Stomach (tissue), 9 donors: ENCODE measurements around the gene CCDC97. TPM values are rescaled to one million over a fixed set of nuclear protein-coding genes. Genes with fewer than 3 reads are reported as not detected.
A peak's percentile ranks its signal among the peaks of the same experiment; 100 is the strongest.

Experiments
- DNase-seq, 2 donors: peaks; one replicate each; pipeline versions ENCODE4 v3.0.0 to v3.0.0-alpha.2; 2013 to 2019
- H3K27ac ChIP-seq, 5 donors: fragments of 200-600 bp in 4 of 5; sonication (generic) in 4 of 5; one replicate each; pipeline ENCODE4 v1.5.1; 2013 to 2019; ENCODE audit warnings: mild to moderate bottlenecking in 1 of 5, moderate library complexity in 1 of 5
- H3K27me3 ChIP-seq, 3 donors: fragments of 200-600 bp; sonication (generic); one replicate each; pipeline ENCODE4 v1.5.1; 2017 to 2019; ENCODE audit warnings: mixed run types in 1 of 3
- H3K36me3 ChIP-seq, 4 donors: fragments of 200-600 bp; sonication (generic); 1 replicate in 3 of 4; 2 replicates in 1 of 4; pipeline ENCODE4 v1.5.1; 2016 to 2019
- H3K4me1 ChIP-seq, 4 donors: fragments of 200-600 bp; sonication (generic); one replicate each; pipeline ENCODE4 v1.5.1; 2016 to 2019
- H3K4me3 ChIP-seq, 4 donors: fragments of 200-600 bp; sonication (generic) in 3 of 4; one replicate each; pipeline ENCODE4 v1.5.1; 2016 to 2019; ENCODE audit warnings: mild to moderate bottlenecking in 1 of 4
- H3K9me3 ChIP-seq, 4 donors: fragments of 200-600 bp; sonication (generic); one replicate each; pipeline ENCODE4 v1.5.1; 2016 to 2019
- CTCF ChIP-seq, 7 experiments: fragments of 450-650 bp in 4 of 7; fragments of 200-600 bp in 3 of 7; sonication (generic) in 3 of 7; IDR thresholded peaks; one replicate each; pipeline ENCODE4 v1.5.1; 2016 to 2019; ENCODE audit warnings: antibody characterized with exemption in 7 of 7, control low read depth in 2 of 7, mild to moderate bottlenecking in 1 of 7
- EP300 ChIP-seq: sonication (generic); formaldehyde crosslinking; IDR thresholded peaks from one replicate; pipeline ENCODE4 v1.6.1; 2017; ENCODE audit warnings: antibody characterized with exemption
- POLR2A ChIP-seq, 4 donors: fragments of 450-650 bp; IDR thresholded peaks; one replicate each; pipeline ENCODE4 v1.6.1; 2016; ENCODE audit warnings: antibody characterized with exemption in 4 of 4, control low read depth in 2 of 4, mild to moderate bottlenecking in 1 of 4, moderate library complexity in 1 of 4
- POLR2AphosphoS5 ChIP-seq, 3 donors: sonication (generic); formaldehyde crosslinking; IDR thresholded peaks; one replicate each; pipeline ENCODE4 v1.6.1; 2016; ENCODE audit warnings: antibody characterized with exemption in 3 of 3
- WGBS, 5 donors: extraction: QIAGEN DNeasy Blood & Tissue Kit in 3 of 5; methylation state at CpG; one replicate each; pipeline versions ENCODE4 v1.1.5 to v1.1.7; 2013 to 2018; 5-methylcytosine and 5-hydroxymethylcytosine counted together
- intact Hi-C: fragments of 100-400 bp; cut with DNase I; formaldehyde crosslinking; loops from one replicate; pipeline ENCODE4 v1.15.1; 2023; ENCODE audit warnings: low total_unique reads
- polyA plus RNA-seq, 3 donors: library from polyadenylated mRNA; stranded (reverse); fragments of 200-250 nt; gene quantifications; one replicate each; pipeline ENCODE4 v1.2.3, GENCODE V29; 2013
- total RNA-seq, 5 donors: library from RNA; depleted of rRNA; stranded (reverse); fragments of >200 nt; gene quantifications; one replicate each; pipeline versions ENCODE4 v1.1.0 to v1.2.3, GENCODE V29; 2014 to 2016
- donor health status: healthy with polysubstance abuse.
- donor health status: Bipolar disorder and iron deficiency.
- donor health status: healthy.

Gene CCDC97
- total and polyA plus RNA-seq, 8 donors: 2.2 to 62.6 (median 13.3) TPM

- H3K9me3 ChIP-seq: no peaks in the 10 kb centered on the region
- DNase-seq: no peak
- no peak for TF ChIP-seq EP300
- no peak for TF ChIP-seq POLR2A (IDR thresholded peaks at IDR 0.05)
- TF ChIP-seq CTCF (IDR thresholded peaks at IDR 0.05): no peak
- no peak for TF ChIP-seq POLR2AphosphoS5 (IDR thresholded peaks at IDR 0.05)
- intact Hi-C loops: no loop called here
- no peaks in the 10 kb centered on the region for H3K27me3 ChIP-seq
- WGBS, 5 donors: 43 to 53% (median 45%) methylated on average over 6 of the region's 6 CpGs
- H3K4me3 ChIP-seq: peak overlapping the region; percentile 51 to 76 (median 66)
- no peaks in the 10 kb centered on the region for H3K36me3 ChIP-seq
- peaks cover 25 to 50% (median 33%) of the 10 kb centered on the region in 4 donors for H3K4me1 ChIP-seq
- peak overlapping the region; percentile 92 to 99 (median 95) for H3K27ac ChIP-seq
Observed at GRCh38 chr19:41363371-41363752, 53.4 kb downstream of the CCDC97 start.

GRCh38 chr19:41363753-41364523 is 54.0 kb downstream of the CCDC97 start, which contains the start of gene B9D2:
Gene B9D2, minus strand, starts transcription at chr19:41364149. Its CDS starts 630 bp downstream, at chr19:41363519.
- Histone ChIP-seq H3K36me3 (no peaks in the 10 kb centered on the region), H3K27ac (peak within 1 kb of the TSS; percentile 92 to 99 (median 95)), H3K4me3 (peak within 1 kb of the TSS; percentile 51 to 76 (median 66)), H3K9me3 (no peaks in the 10 kb centered on the region), H3K27me3 (no peaks in the 10 kb centered on the region), H3K4me1 (peaks cover 27 to 55% (median 36%) of the 10 kb centered on the region in 4 donors)
- 0 to 1% (median 0%) methylated on average over 51 to 56 of the region's 56 CpGs for WGBS, 5 donors
- TF ChIP-seq EP300 (no peak), POLR2AphosphoS5 (IDR thresholded peaks at IDR 0.05) (peak; percentile 62 to 85 (median 69))
- intact Hi-C loops: no loop called here
- peak; percentile 98 to 100 for DNase-seq

GRCh38 chr19:41364524-41365391 is 54.8 kb downstream of the CCDC97 start:
- H3K4me1 ChIP-seq: peaks cover 27 to 55% (median 37%) of the 10 kb centered on the region in 4 donors
- H3K27me3 ChIP-seq: no peaks in the 10 kb centered on the region
- DNase-seq: no peak
- no peaks in the 10 kb centered on the region for H3K9me3 ChIP-seq
- TF ChIP-seq POLR2AphosphoS5 (IDR thresholded peaks at IDR 0.05): no peak
- no peak for TF ChIP-seq POLR2A (IDR thresholded peaks at IDR 0.05)
- TF ChIP-seq CTCF (IDR thresholded peaks at IDR 0.05): no peak
- no peak for TF ChIP-seq EP300
- intact Hi-C loops: no loop called here
- no peaks in the 10 kb centered on the region for H3K36me3 ChIP-seq
- peak overlapping the region; percentile 51 to 76 (median 66) for H3K4me3 ChIP-seq
- WGBS, 5 donors: 74 to 78% (median 76%) methylated on average over 14 of the region's 14 CpGs
- peak overlapping the region; percentile 92 to 99 (median 95) for H3K27ac ChIP-seq

GRCh38 chr19:41366089-41366488 is 56.1 kb downstream of the CCDC97 start:
- 94 to 100% (median 96%) methylated on average over 1 of the region's 1 CpG for WGBS, 5 donors
- Histone ChIP-seq H3K4me1 (peaks cover 27 to 55% (median 37%) of the 10 kb centered on the region in 4 donors), H3K27ac (no peak overlapping the region), H3K4me3 (no peak overlapping the region), H3K9me3 (no peaks in the 10 kb centered on the region), H3K27me3 (no peaks in the 10 kb centered on the region), H3K36me3 (no peaks in the 10 kb centered on the region)
- intact Hi-C loops: no loop called here
- TF ChIP-seq EP300 (no peak), POLR2A (IDR thresholded peaks at IDR 0.05) (no peak), POLR2AphosphoS5 (IDR thresholded peaks at IDR 0.05) (no peak), CTCF (IDR thresholded peaks at IDR 0.05) (no peak)
- no peak for DNase-seq
